Hepatocyte (in vitro differentiated cells): ENCODE measurements around the gene POLR1B. TPM values are rescaled to one million over a fixed set of nuclear protein-coding genes. Genes with fewer than 3 reads are reported as not detected.
"Not testable (repeated sequence)": the region's sequence is repeated elsewhere in the genome, so short reads cannot be mapped to it uniquely, and the experiment has no call there.

Experiments used
- DNase-seq: peaks from one replicate; pipeline ENCODE4 v3.0.0-alpha.2; 2016; ENCODE audit warnings: low spot score
- H2AFZ ChIP-seq: fragments of 200-600 bp; sonication (generic); 2 replicates; pipeline ENCODE4 v1.6.0; 2016; ENCODE audit warnings: antibody characterized with exemption, mild to moderate bottlenecking
- H3K27ac ChIP-seq: fragments of 200-600 bp; sonication (generic); 2 replicates; pipeline ENCODE4 v1.5.1; 2016; ENCODE audit warnings: mild to moderate bottlenecking
- H3K27me3 ChIP-seq: fragments of 200-600 bp; sonication (generic); 2 replicates; pipeline ENCODE4 v1.6.1; 2016
- H3K36me3 ChIP-seq: fragments of 200-600 bp; sonication (generic); replicated peaks from 2 replicates; pipeline ENCODE4 v1.5.1; 2016; ENCODE audit warnings: low read depth; ENCODE audit not compliant: insufficient read depth
- H3K4me1 ChIP-seq: fragments of 200-600 bp; sonication (generic); 2 replicates; pipeline ENCODE4 v1.5.1; 2016; ENCODE audit warnings: mild to moderate bottlenecking, moderate library complexity; ENCODE audit not compliant: insufficient read depth
- H3K4me2 ChIP-seq: fragments of 200-600 bp; sonication (generic); 2 replicates; pipeline ENCODE4 v1.6.0; 2016
- H3K4me3 ChIP-seq: fragments of 200-600 bp; sonication (generic); 2 replicates; pipeline ENCODE4 v1.5.1; 2016; ENCODE audit warnings: mild to moderate bottlenecking
- H3K79me2 ChIP-seq: fragments of 200-600 bp; sonication (generic); 2 replicates; pipeline ENCODE4 v1.6.0; 2017; ENCODE audit warnings: mild to moderate bottlenecking
- H3K9me2 ChIP-seq: fragments of 200-600 bp; sonication (generic); replicated peaks from 2 replicates; pipeline ENCODE4 v1.6.0; 2017; ENCODE audit warnings: mild to moderate bottlenecking; ENCODE audit not compliant: insufficient read depth
- H3K9me3 ChIP-seq: fragments of 200-600 bp; sonication (generic); 2 replicates; pipeline ENCODE4 v1.5.1; 2016; ENCODE audit warnings: low read depth, mild to moderate bottlenecking
- H4K20me1 ChIP-seq: fragments of 200-600 bp; sonication (generic); 2 replicates; pipeline ENCODE4 v1.6.0; 2016; ENCODE audit warnings: mild to moderate bottlenecking; ENCODE audit not compliant: insufficient read depth, poor library complexity, severe bottlenecking
- CTCF ChIP-seq: fragments of 200-600 bp; sonication (generic); IDR thresholded peaks from 2 replicates; pipeline ENCODE4 v1.5.1; 2016; ENCODE audit warnings: antibody characterized with exemption, mild to moderate bottlenecking; ENCODE audit not compliant: poor library complexity
- EZH2 ChIP-seq: fragments of 200-600 bp; sonication (generic); IDR thresholded peaks from 2 replicates; pipeline ENCODE4 v1.6.1; 2016; ENCODE audit warnings: antibody characterized with exemption, mild to moderate bottlenecking, borderline replicate concordance
- EZH2phosphoT487 ChIP-seq: fragments of 200-600 bp; sonication (generic); IDR thresholded peaks from one replicate; pipeline ENCODE4 v1.6.1; 2018; ENCODE audit warnings: antibody characterized with exemption, mild to moderate bottlenecking, low read depth, moderate library complexity; ENCODE audit not compliant: unreplicated experiment, severe bottlenecking
- WGBS: methylation state at CpG from one replicate; pipeline ENCODE4 v1.1.6; 2016; ENCODE audit warnings: low lambda C conversion rate; ENCODE audit errors: missing lambda C conversion rate; 5-methylcytosine and 5-hydroxymethylcytosine counted together
- polyA plus RNA-seq: library from polyadenylated mRNA; unstranded; fragments of >200 nt; fragmentation: Nextera tagmentation; extraction: Ambion mirVana; gene quantifications from 2 replicates; pipeline ENCODE4 v1.2.1, GENCODE V29; 2016
- total RNA-seq: library from RNA; depleted of rRNA; stranded (reverse); fragments of >200 nt; gene quantifications from 2 replicates; pipeline ENCODE4 v1.2.3, GENCODE V29; 2014

The POLR1B gene
- total and polyA plus RNA-seq, 2 experiments from 2014 or later: 9.7 to 17.5 TPM

GRCh38 chr2:112614201-112614840, 72.1 kb downstream of the POLR1B start:
- no peak for TF ChIP-seq CTCF
- TF ChIP-seq EZH2: no peak
- TF ChIP-seq EZH2phosphoT487: no peak
- Histone ChIP-seq H3K9me2 (no peaks in the 10 kb centered on the region), H3K4me2 (peak overlapping the region; percentile 57), H3K4me3 (no peak overlapping the region), H3K4me1 (no peaks in the 10 kb centered on the region), H3K9me3 (no peaks in the 10 kb centered on the region), H3K27ac (no peak overlapping the region), H3K27me3 (no peaks in the 10 kb centered on the region), H3K36me3 (no peaks in the 10 kb centered on the region), H2AFZ (peak overlapping the region; percentile 10), H4K20me1 (no peaks in the 10 kb centered on the region), H3K79me2 (no peaks in the 10 kb centered on the region)
- 25% methylated on average over 13 of the region's 13 CpGs for WGBS
- peak; percentile 69 for DNase-seq

- no peak overlapping the region for H3K4me3 ChIP-seq
- TF ChIP-seq CTCF: no peak
- 92% methylated on average over 8 of the region's 8 CpGs for WGBS
- no peak overlapping the region for H2AFZ ChIP-seq
- H3K4me2 ChIP-seq: no peak overlapping the region
- no peaks in the 10 kb centered on the region for H3K79me2 ChIP-seq
- H4K20me1 ChIP-seq: no peaks in the 10 kb centered on the region
- DNase-seq: no peak
- no peak overlapping the region for H3K27ac ChIP-seq
- H3K4me1 ChIP-seq: no peaks in the 10 kb centered on the region
- no peaks in the 10 kb centered on the region for H3K27me3 ChIP-seq
- H3K9me2 ChIP-seq: no peaks in the 10 kb centered on the region
- H3K36me3 ChIP-seq: no peaks in the 10 kb centered on the region
- H3K9me3 ChIP-seq: no peaks in the 10 kb centered on the region
Measured at GRCh38 chr2:112615051-112615450, 72.8 kb downstream of the POLR1B start.

GRCh38 chr2:112615798-112616197, 73.5 kb downstream of the POLR1B start:
- H3K4me2 ChIP-seq, H2AFZ ChIP-seq, H4K20me1 ChIP-seq, H3K4me3 ChIP-seq, H3K9me2 ChIP-seq, H3K36me3 ChIP-seq, H3K79me2 ChIP-seq, DNase-seq, H3K4me1 ChIP-seq, H3K27ac ChIP-seq, H3K9me3 ChIP-seq, H3K27me3 ChIP-seq: not testable (repeated sequence)
- 93% methylated on average over 2 of the region's 2 CpGs for WGBS

- H3K4me3 ChIP-seq: no peak overlapping the region
- no peaks in the 10 kb centered on the region for H3K36me3 ChIP-seq
- no peaks in the 10 kb centered on the region for H3K9me3 ChIP-seq
- H3K79me2 ChIP-seq: no peaks in the 10 kb centered on the region
- TF ChIP-seq EZH2 (no peak), CTCF (no peak), EZH2phosphoT487 (no peak)
- H3K9me2 ChIP-seq: no peaks in the 10 kb centered on the region
- DNase-seq: no peak
- 86% methylated on average over 5 of the region's 6 CpGs for WGBS
- no peaks in the 10 kb centered on the region for H3K4me1 ChIP-seq
- H4K20me1 ChIP-seq: no peaks in the 10 kb centered on the region
- H3K27ac ChIP-seq: no peak overlapping the region
- H3K27me3 ChIP-seq: no peaks in the 10 kb centered on the region
- H3K4me2 ChIP-seq: no peak overlapping the region
- H2AFZ ChIP-seq: no peak overlapping the region
Measured at GRCh38 chr2:112618383-112618782, 76.1 kb downstream of the POLR1B start.
